C4-2B (cell line): Measurements from ENCODE around the gene PRPF6.

Experiments used
- ZFX ChIP-seq: fragments of 450-650 bp; IDR thresholded peaks from 2 replicates; pipeline ENCODE4 v1.6.1; 2017
- TF ChIP-seq, protein P1 (sequence below): fragments of 450-650 bp; conservative IDR thresholded peaks from 2 replicates; pipeline ENCODE4 v1.5.1; 2017; ENCODE audit warnings: mild to moderate bottlenecking

DNA sequence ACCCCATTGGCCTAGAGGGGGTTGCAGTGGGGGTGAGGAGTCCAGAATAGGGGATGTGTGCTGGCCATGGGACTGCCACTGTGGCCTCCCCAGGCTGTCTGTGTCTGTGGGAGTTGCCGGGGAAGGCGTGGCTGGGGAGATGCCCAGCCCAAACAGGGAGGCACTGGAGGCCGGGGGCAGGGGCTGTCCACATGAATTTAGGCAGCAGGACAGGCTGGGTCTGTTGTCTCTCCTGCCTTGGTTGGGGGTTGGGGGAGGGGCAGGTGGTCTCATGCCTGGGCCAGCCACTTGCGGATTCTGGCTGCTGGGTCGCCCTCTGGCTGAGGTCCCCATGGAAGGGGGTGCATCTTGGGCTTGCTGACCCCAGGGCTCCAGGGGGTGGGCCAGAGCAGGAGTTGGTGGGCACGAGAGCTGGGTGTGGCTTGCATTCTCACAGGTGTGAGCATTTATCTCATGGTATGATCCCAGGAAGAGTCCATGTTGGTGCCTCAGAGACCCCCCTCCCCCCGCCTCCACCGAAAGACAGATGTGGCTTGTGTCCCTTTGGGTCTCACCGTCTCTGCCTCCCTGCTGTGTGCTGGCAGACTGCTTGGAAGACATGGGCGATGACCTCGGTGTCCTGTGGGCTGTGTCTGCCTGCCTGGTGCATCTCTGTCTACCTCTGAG is 64.5 kb downstream of the PRPF6 start:
- TF ChIP-seq, protein P1, sequence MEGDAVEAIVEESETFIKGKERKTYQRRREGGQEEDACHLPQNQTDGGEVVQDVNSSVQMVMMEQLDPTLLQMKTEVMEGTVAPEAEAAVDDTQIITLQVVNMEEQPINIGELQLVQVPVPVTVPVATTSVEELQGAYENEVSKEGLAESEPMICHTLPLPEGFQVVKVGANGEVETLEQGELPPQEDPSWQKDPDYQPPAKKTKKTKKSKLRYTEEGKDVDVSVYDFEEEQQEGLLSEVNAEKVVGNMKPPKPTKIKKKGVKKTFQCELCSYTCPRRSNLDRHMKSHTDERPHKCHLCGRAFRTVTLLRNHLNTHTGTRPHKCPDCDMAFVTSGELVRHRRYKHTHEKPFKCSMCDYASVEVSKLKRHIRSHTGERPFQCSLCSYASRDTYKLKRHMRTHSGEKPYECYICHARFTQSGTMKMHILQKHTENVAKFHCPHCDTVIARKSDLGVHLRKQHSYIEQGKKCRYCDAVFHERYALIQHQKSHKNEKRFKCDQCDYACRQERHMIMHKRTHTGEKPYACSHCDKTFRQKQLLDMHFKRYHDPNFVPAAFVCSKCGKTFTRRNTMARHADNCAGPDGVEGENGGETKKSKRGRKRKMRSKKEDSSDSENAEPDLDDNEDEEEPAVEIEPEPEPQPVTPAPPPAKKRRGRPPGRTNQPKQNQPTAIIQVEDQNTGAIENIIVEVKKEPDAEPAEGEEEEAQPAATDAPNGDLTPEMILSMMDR = no peak
- no peak for TF ChIP-seq ZFX
